PC-3 (cell line): ENCODE data around the gene MED13. TPM values are rescaled to one million over a fixed set of nuclear protein-coding genes. Genes with fewer than 3 reads are reported as not detected.

Experiments
- ATAC-seq: fragments of 200-7000 bp; cut with Tn5 transposase; 2 replicates; pipeline ENCODE4 v1.9.1; 2020; ENCODE audit warnings: mild to moderate bottlenecking, moderate library complexity
- BruUV-seq: library from RNA; stranded (reverse); fragments of 400-500 nt; replicated peaks from 2 replicates; lab custom pipeline; 2021; lab: Mats Ljungman, UMichigan
- CTCF ChIA-PET: fragments of 300-600 bp; sonication (Branson Sonifier 250); formaldehyde crosslinking; loops from one replicate; lab custom pipeline; 2022; ENCODE audit warnings: antibody characterized with exemption; lab: Charles Lee
- POLR2A ChIA-PET: fragments of 300-600 bp; sonication (Branson Sonifier 250); formaldehyde crosslinking; loops from one replicate; lab custom pipeline; 2022; ENCODE audit warnings: antibody characterized with exemption; ENCODE audit not compliant: unreplicated experiment; lab: Charles Lee
- DNase-seq: peaks from one replicate; pipeline ENCODE4 v3.0.0-alpha.2; 2015
- H2AFZ ChIP-seq: fragments of 300-600 bp; sonication (generic); 2 replicates; pipeline ENCODE4 v1.6.0; 2016; ENCODE audit warnings: antibody characterized with exemption, low read length
- H3F3A ChIP-seq: fragments of 300-600 bp; sonication (generic); one replicate; pipeline ENCODE4 v1.6.0; 2017; ENCODE audit warnings: antibody characterized with exemption, low read length, control low read depth, mild to moderate bottlenecking; ENCODE audit not compliant: unreplicated experiment
- H3K27ac ChIP-seq: fragments of 300-600 bp; sonication (generic); 2 replicates; pipeline ENCODE4 v1.5.1; 2016; ENCODE audit warnings: mild to moderate bottlenecking, low read length
- H3K27me3 ChIP-seq: fragments of 300-600 bp; sonication (generic); 2 replicates; pipeline ENCODE4 v1.6.1; 2016; ENCODE audit warnings: low read length, mixed read lengths
- H3K36me3 ChIP-seq: fragments of 300-600 bp; sonication (generic); 2 replicates; pipeline ENCODE4 v1.6.1; 2016; ENCODE audit warnings: low read depth, mixed run types, low read length, mixed read lengths
- H3K4me1 ChIP-seq: fragments of 300-600 bp; sonication (generic); 2 replicates; pipeline ENCODE4 v1.5.1; 2016; ENCODE audit warnings: low read length; ENCODE audit not compliant: insufficient read depth
- H3K4me2 ChIP-seq: fragments of 300-600 bp; sonication (generic); 2 replicates; pipeline ENCODE4 v1.6.0; 2016; ENCODE audit warnings: low read length
- H3K4me3 ChIP-seq: fragments of 300-600 bp; sonication (generic); 2 replicates; pipeline ENCODE4 v1.5.1; 2016; ENCODE audit warnings: mild to moderate bottlenecking, low read length, mixed read lengths
- H3K79me2 ChIP-seq: fragments of 300-600 bp; sonication (generic); 2 replicates; pipeline ENCODE4 v1.6.1; 2017; ENCODE audit warnings: low read length, mixed read lengths
- H3K9ac ChIP-seq: fragments of 300-600 bp; sonication (generic); 2 replicates; pipeline ENCODE4 v1.6.0; 2016; ENCODE audit warnings: mild to moderate bottlenecking, low read length
- H3K9me2 ChIP-seq: fragments of 300-600 bp; sonication (generic); replicated peaks from 2 replicates; pipeline ENCODE4 v1.6.1; 2016; ENCODE audit warnings: mixed run types, low read length, mixed read lengths
- H3K9me3 ChIP-seq: fragments of 300-600 bp; sonication (generic); 2 replicates; pipeline ENCODE4 v1.6.1; 2016; ENCODE audit warnings: low read length, mixed read lengths
- H4K20me1 ChIP-seq: fragments of 300-600 bp; sonication (generic); 2 replicates; pipeline ENCODE4 v1.6.1; 2016; ENCODE audit warnings: low read length, mixed read lengths
- EZH2 ChIP-seq: fragments of 300-600 bp; sonication (generic); IDR thresholded peaks from one replicate; pipeline ENCODE4 v1.6.1; 2017; ENCODE audit warnings: antibody characterized with exemption, mild to moderate bottlenecking, low read length; ENCODE audit not compliant: unreplicated experiment
- EZH2phosphoT487 ChIP-seq: fragments of 300-600 bp; sonication (generic); IDR thresholded peaks from 2 replicates; pipeline ENCODE4 v1.6.1; 2018; ENCODE audit warnings: mild to moderate bottlenecking, antibody characterized with exemption, low read length, borderline replicate concordance
- intact Hi-C: fragments of 100-400 bp; cut with micrococcal nuclease; formaldehyde crosslinking; loops from 2 replicates; pipeline ENCODE4 v1.9.0; 2023
- total RNA-seq: library from RNA; depleted of rRNA; stranded (reverse); fragments of >200 nt; gene quantifications from 2 replicates; pipeline ENCODE4 v1.2.3, GENCODE V29; 2014
- TF ChIP-seq, protein P1 (sequence below): fragments of 300-600 bp; sonication (generic); conservative IDR thresholded peaks from 2 replicates; pipeline ENCODE4 v1.5.1; 2017; ENCODE audit warnings: antibody characterized with exemption, low read depth, mild to moderate bottlenecking, low read length

Gene MED13
- total RNA-seq, 1 experiment from 2014 or later: 36.8 TPM

DNA sequence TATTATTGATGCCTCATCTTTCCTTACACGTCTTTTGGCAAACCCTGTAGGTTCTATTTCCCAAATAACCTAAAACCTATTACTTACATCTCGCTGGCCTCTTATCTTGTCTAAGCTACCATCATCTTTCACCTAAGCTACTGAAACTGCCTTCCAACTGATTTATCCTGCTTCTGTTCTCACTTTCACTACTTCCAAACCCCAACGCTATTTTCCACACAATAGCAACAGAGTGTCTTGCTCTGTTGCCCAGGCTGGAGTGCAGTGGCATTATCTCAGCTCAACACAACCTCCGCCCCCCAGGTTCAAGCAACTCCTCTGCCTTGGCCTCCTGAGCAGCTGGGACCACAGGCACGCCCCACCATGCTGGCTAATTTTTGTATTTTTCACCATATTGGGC, 84.5 kb downstream of the MED13 start:
- Histone ChIP-seq H2AFZ (no peak overlapping the region), H3K4me2 (no peak overlapping the region), H3K9me3 (no peaks in the 10 kb centered on the region), H3K27ac (no peak overlapping the region), H4K20me1 (0 out of 2 replicates have a peak, but pooled peaks cover 4% of the 10 kb centered on the region), H3K4me1 (no peaks in the 10 kb centered on the region), H3K27me3 (no peaks in the 10 kb centered on the region), H3F3A (no peaks in the 10 kb centered on the region), H3K4me3 (no peak overlapping the region), H3K79me2 (peaks cover 40% of the 10 kb centered on the region), H3K9me2 (no peaks in the 10 kb centered on the region), H3K36me3 (peaks cover 65% of the 10 kb centered on the region), H3K9ac (no peak overlapping the region)
- POLR2A ChIA-PET: no interaction called here
- intact Hi-C loops: no loop called here
- no TSS peak for BruUV-seq
- DNase-seq: no peak
- CTCF ChIA-PET: no interaction called here
- ATAC-seq: no peak
- no peak for TF ChIP-seq EZH2phosphoT487

DNA sequence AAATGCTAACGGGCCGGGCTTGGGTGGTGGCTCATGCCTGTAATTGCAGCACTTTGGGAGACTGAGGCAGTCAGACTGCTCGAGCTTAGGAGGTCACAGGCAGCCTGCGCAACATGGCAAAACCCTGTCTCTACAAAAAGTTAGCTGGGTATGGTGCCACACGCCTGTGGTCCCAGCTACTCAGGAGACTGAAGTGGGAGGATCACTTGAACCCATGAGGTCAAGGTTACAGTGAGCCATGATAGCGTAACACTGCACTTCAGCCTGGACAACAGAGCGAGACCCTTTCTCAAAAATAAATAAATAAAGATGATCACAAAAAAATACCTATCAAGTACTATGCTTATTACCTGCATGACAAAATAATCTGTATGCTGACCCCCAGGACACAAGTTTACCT, 91.0 kb downstream of the MED13 start:
- intact Hi-C loops: no loop called here
- Histone ChIP-seq H3F3A (no peaks in the 10 kb centered on the region), H3K9ac (no peak overlapping the region), H3K36me3 (peaks cover 30% of the 10 kb centered on the region), H3K27me3 (no peaks in the 10 kb centered on the region), H3K79me2 (peaks cover 45% of the 10 kb centered on the region), H2AFZ (no peak overlapping the region), H4K20me1 (0 out of 2 replicates have a peak, but pooled peaks cover 4% of the 10 kb centered on the region), H3K27ac (no peak overlapping the region), H3K4me3 (no peak overlapping the region), H3K9me2 (no peaks in the 10 kb centered on the region), H3K9me3 (no peaks in the 10 kb centered on the region), H3K4me2 (no peak overlapping the region), H3K4me1 (no peaks in the 10 kb centered on the region)
- ATAC-seq: no peak
- BruUV-seq: no TSS peak
- TF ChIP-seq, protein P1, sequence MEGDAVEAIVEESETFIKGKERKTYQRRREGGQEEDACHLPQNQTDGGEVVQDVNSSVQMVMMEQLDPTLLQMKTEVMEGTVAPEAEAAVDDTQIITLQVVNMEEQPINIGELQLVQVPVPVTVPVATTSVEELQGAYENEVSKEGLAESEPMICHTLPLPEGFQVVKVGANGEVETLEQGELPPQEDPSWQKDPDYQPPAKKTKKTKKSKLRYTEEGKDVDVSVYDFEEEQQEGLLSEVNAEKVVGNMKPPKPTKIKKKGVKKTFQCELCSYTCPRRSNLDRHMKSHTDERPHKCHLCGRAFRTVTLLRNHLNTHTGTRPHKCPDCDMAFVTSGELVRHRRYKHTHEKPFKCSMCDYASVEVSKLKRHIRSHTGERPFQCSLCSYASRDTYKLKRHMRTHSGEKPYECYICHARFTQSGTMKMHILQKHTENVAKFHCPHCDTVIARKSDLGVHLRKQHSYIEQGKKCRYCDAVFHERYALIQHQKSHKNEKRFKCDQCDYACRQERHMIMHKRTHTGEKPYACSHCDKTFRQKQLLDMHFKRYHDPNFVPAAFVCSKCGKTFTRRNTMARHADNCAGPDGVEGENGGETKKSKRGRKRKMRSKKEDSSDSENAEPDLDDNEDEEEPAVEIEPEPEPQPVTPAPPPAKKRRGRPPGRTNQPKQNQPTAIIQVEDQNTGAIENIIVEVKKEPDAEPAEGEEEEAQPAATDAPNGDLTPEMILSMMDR: no peak
- TF ChIP-seq EZH2: no peak
- ChIA-PET POLR2A (no interaction called here), CTCF (no interaction called here)
- no peak for DNase-seq

DNA sequence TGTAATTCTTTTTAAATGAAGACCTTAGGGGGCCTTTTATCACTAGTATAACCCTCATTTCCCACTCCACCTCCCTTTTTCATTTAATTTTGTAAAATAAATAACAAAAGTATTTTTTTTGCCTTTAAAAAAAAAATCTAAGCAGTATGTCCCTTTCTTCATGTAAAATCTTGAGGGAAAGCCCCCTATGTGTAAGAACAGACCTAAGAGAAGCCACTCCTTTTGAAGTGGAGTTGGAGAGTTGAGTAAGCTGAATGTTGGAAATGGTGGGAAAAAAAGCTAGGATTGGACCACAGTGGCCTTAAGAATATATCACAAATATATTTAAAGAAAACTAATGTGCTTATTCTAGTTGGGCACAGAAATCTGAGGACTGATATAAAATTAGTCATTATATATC, 92.8 kb downstream of the MED13 start:
- H3K36me3 ChIP-seq: peaks cover 24% of the 10 kb centered on the region

More for the DNA sequence above, 92.8 kb downstream of the MED13 start:
- H3K4me3 ChIP-seq: no peak overlapping the region
- ATAC-seq: no peak
- H3K4me1 ChIP-seq: no peaks in the 10 kb centered on the region
- intact Hi-C loops: no loop called here
- TF ChIP-seq, protein P1: no peak
- no peak for TF ChIP-seq EZH2
- TF ChIP-seq EZH2phosphoT487: no peak
- no TSS peak for BruUV-seq
- H3K9ac ChIP-seq: no peak overlapping the region
- no peaks in the 10 kb centered on the region for H3K9me3 ChIP-seq
- ChIA-PET CTCF (no interaction called here), POLR2A (no interaction called here)
- H3K27ac ChIP-seq: no peak overlapping the region
- H3K79me2 ChIP-seq: peaks cover 33% of the 10 kb centered on the region
- peaks cover 4% of the 10 kb centered on the region for H3F3A ChIP-seq
- H2AFZ ChIP-seq: no peak overlapping the region
- no peak overlapping the region for H3K4me2 ChIP-seq
- no peaks in the 10 kb centered on the region for H4K20me1 ChIP-seq
- DNase-seq: no peak
- H3K9me2 ChIP-seq: no peaks in the 10 kb centered on the region
- H3K27me3 ChIP-seq: no peaks in the 10 kb centered on the region
